GM18868 (cell line): Measurements from ENCODE around the gene MAN1C1.

Source experiments
- ATAC-seq: cut with Tn5 transposase; IDR thresholded peaks from one replicate; pipeline ENCODE4 v1.9.1; 2021; ENCODE audit warnings: mild to moderate bottlenecking, moderate library complexity; ENCODE audit not compliant: unreplicated experiment

Gene MAN1C1

DNA sequence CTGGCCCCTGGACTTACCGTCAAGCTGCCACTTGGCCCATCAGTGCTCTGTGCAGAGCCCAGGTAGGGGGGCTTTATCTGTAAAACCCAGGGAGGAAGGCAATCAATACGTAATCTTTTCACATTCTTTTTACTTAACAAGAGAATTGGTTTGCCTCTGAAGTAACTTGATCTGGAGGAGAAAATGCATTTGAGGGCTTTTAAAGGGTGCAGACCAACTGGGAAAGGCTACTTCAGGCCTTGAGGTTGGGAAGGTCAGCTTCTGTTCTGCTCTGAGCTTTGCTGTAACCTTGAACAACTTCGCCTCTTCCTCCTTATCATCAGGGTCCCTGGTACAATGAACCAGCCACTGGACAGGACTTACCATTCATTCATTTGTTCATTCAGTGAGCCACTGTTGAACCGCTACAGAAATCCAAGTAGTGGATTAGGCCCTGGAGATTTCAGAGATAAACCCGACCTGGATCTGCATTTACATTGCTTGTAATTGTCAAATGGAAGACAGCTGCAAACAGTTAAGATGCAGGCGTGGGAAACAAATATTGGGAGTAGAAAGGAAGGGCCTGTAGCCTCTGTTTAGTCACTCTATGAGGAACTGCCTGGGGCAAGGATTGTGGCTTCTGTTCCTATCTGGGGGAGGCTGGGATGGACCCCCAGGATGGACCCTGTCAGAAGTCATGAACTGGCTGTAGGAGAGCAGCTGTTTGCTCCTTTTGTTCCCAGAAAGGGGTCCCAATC, 90.9 kb downstream of the MAN1C1 start:
- ATAC-seq: no peak

DNA sequence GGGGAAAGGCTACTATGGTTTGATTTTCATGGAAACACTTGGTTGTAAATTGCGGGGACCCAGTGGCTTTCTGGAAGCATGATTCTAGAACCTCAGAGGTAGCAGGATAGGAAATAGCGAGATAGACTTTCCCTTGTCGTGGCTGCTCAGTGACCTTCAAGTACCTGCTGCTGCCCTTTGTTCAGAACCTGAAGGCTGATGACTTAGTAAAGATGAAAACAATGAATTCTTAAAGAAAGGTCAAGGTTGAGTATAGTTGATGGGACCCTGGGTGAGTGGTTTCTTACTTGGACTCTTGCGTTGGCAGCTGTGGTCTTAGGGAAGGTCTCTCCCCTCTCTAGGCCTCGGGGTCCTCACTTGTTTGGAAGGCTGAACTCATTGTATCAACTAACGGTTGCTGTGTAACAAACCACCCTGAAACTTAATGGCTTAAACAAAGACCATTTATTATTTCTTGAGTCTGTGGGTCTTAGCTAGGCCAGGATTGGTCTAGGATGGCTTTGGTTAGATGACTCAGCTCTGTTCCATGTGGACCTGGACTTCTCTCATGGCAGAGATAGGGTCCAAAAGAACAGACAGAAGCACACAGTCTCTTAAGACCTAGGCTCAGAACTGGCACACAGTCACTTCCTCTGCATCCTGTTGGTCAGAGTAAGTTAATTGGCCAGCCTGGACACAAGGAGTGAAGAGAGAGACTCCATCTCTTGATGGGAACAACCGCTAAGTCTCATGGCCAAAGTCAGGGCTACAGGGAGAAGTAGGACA, 94.2 kb downstream of the MAN1C1 start:
- no peak for ATAC-seq

DNA sequence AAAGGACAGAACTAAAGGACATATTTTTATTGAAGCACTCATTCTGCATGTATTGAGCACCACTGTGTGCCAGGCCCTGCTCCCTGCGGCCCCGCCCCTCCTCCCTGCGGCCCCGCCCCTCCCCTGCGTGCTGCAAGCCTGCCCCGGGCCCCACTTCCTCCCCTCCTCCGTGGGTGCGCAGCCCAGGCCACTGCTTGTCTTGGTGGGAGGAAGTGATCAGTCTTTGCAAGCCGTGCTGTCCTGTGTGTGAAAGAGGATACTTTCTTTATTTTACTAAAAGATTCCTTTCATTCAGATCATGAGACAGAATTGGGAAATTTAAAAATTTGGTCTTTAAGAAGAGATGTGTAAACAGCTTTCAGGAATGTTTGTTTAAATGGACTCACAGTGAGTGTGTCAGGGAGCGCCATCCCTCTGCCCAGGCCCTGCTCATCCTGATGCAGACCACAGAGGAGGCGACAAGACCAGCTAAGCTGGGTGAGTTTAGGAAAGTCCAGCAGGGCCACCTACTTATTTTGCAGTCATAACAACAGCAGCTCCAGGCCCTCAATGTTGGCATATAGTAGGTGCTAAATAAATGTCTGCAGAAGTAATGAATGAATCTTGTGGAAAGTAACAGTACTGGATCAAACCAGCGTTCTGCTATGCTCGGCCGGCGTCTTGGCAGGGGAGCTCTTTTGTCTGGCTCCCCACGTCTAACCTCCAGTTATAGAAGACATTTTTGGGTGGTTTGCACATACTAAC, 95.1 kb downstream of the MAN1C1 start:
- no peak for ATAC-seq

DNA sequence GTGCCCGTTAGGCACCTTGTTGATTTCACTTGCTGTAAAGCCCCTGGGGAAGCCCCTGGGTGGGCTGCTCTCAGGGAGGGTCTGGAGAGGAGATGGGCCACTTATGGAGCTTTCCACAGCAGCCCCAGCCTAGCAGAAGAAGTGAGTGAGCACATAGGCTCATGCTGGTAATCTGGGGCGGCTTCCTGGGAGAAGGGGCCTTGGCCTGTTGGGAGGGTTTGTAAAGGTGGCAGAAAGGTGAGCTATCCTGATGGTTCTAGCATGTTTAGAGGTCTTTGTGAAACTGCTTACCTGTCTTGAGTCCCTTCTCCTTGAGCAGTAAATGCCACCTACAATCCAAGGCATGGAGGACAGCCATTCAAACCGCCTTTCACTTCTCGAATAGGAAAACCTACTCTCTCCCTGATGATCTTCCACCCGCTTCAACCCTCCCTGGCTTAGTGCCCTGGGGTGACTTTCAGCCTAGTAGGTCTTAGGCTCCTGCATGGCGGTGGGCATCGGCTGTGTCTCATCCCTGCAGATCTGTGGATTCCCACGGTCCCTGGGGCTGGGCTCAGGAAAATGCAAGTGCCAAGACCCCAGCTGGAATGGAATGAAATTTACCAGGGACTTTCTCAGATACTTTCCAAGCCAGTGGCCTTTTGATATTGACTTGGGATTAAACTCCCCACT, 95.8 kb downstream of the MAN1C1 start:
- no peak for ATAC-seq

DNA sequence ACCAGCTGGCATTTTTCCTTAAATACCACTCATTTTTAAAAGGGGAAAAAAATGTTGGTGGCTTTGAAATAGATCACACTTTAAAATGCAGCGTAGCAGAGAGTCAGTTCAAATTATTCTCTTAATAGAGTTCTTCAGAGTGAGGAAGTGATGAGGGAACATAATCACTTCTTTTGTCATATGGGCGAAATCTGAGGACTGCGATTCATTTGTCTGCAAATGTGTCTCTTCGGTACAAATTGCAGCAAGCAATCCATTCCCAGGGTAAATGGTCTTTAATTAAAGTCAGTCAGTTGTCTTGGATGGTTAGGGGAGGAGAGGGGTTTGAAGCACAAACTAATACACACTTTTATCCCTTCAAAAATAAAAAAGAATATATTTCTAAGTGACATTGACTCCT, 97.4 kb downstream of the MAN1C1 start:
- no peak for ATAC-seq

DNA sequence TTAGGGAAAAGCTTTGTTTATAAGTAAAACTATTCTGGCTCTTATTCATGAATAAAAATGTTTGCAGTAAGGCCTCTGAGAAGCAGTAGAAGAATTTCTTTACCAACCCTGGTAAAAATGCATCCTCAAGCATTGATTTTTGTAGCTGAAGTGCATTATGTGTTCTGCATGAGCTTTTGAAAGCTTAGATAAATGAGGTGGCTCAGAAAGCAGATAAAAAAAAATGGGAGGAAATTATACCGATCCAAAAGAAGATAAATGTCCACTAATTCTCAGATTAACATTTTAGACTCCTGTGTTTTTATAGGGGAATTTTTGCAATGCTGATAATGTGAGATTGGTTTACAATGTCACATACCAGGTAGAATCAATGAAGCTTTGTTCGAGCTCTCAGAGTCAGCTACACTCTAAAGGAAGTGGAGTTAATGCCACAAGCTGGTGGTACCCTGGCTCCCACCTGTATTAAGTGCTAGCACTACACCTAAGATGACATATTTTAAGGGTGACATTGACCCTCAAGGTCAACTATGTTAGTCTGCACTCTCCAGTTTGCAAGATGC, 97.9 kb downstream of the MAN1C1 start:
- no peak for ATAC-seq

DNA sequence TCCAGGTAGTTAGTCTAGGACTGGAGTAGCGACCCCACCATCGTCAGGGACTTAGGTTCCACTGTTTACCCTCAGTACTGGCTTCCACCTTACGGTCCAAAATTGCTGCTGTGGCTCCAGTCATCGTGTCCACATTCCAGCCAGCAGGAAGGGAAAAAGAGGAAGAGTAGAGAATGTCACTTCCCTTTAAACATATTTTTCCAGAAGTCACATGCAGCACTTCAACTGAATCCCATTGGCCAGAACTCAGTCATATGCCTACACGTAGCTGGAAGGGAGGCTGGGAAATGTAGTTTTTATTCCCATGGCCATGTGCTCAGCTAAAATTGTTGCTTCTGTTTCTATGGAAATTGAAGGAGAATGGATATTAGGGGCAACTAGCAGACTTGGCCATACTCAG, 99.3 kb downstream of the MAN1C1 start:
- no peak for ATAC-seq

DNA sequence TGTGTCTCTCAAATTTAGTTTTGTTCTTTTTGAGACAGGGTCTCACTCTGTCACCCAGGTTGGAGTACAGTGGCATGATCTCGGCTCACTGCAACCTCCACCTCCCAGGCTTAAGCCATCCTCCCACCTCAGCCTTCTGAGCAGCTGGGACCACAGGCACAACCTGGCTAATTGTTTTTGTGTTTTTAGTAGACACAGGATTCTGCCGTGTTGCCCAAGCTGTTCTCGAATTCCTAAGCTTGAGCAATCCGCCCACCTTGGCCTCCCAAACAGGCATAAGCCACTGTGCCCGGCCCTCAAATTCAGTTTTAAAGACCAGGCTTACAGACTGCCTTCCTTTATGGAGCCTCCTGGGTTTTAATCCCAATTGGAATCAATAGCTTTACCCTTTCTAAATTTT, 99.7 kb downstream of the MAN1C1 start:
- no peak for ATAC-seq

DNA sequence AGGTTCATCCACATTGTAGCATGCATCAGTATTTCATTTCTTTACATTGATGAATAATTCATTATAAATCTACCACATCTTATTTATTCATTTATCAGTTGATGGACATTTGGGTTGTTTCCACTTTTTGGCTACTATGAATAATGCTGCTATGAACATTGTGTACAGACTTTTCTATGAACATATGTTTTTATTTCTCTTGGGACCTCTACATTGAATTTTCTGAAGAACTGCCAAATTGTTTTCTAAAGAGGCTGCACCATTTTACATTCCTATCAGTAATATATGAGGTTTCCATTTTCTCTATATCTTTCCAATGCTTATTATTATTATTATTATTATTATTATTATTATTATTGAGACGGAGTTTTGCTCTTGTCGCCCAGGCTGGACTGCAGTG, 102.1 kb downstream of the MAN1C1 start:
- no peak for ATAC-seq

DNA sequence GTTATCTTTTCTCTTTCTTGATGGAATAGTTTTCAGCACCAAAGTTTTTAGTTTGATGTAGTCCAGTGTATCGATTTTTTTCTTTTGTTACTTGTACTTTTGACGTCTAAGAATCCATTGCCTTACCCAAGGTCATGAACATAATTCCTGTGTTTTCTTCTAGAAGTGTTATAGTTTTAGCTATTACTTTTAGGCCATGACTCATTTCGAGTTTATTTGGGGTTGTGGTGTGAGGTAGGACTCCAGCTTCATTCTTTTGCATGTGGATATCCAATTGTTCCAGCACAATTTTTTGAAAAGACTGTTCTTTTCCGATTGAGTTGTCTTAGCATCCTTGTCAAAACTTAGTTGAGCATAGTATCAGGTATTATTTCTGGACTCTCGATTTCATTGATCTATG, 104.0 kb downstream of the MAN1C1 start:
- no peak for ATAC-seq

DNA sequence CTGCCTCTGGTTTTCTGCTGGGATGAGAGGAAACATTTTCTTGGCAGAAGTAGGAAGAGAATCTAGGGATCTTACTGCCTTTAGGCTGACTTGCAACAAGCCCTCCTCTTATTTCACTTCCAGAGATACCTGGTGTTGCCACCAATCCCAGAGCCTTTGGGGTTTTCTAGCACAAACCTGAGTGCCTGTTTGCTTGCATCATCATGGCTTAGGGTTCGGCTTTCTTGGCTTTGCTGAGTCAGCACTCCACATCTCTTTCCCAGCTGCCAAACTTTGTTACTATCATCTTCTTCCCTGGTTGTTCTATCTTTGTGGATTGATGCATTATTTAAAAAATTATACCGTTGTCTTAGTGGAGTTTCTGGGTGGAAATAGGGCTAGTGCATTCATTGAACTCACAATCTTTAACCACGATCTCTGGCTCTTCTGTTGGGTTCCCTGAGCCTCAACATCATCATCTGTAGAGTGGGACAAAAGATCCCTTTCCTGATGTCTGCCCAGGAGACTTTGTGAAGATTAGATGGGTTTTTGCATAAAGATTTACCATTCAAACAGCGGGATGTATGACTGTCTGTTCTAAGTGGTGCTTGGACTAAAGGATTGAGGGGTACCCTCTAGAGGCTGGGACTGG, 106.8 kb downstream of the MAN1C1 start:
- no peak for ATAC-seq

DNA sequence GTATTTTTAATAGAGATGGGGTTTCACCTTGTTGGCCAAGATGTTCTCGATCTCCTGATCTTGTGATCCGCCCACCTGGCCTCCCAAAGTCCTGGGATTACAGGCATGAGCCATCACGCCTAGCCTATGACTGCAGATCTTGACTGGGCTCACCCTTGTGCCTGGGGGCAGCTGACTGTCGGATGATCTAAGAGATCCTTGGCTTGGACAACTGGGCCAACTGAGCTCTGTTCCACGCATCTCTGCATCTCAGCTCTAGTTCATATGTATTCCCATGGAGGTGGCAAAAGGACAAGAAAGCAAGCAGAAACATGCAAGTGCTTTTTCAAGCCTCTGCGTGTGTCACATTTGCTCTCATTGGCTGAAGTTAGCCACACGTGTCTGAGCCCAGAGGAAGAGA, 107.6 kb downstream of the MAN1C1 start:
- no peak for ATAC-seq

DNA sequence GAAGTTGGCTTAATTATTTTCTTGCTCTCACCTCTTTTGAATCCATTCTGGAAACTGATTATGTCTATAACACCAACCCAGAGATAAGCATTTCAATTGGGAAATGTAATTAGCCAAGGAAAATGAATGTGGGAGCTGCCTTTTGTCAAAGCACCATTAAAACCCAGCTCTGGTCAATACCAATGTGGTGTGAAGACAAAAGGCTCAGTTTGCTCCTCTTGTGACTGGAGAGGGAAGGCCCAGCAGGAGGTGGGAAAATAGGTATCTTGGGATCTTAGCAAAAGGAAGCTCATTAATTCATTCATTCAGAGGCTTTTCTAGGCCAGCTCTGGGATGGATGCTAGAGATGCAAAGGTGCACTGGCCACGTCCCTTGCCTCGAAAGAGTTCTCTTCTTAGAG, 108.4 kb downstream of the MAN1C1 start:
- ATAC-seq: no peak

DNA sequence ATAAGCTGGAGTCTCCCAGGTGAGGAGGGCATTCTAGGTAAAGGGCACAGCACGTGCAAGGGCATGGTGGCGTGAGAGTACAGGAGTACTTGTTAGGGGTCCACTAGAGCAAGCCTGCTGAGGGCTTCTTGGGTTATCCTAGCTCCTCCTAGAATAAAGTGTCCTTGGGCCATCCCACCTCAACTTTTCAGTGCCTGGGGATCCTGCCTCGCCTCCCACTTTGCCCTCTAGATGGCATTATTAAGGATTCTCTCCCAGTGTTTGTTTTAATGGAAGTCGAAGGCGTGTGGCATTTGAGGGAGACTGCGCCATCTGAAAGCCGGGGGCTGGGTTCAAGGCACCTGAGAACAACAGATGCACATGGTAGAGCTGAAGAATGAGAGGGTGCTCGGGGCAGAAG, 108.9 kb downstream of the MAN1C1 start:
- ATAC-seq: no peak

DNA sequence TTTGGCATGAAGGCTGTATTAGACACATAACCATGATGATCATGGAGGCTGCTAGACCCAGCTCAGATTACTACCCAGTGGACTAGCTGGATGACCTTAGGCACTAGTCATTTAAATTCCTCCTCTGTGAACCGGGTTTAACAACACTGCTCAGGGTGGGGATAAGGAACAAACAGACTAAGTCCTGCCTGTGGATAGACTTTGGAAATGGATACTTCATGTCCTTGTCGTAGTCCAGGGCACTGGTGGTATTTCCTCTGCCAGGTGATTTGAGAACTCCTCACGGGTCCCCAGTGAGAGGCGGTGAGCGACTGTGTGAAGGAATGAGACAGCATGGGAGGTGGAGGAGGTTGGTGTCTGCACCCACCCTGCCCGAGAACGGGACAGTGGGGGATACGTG, 110.5 kb downstream of the MAN1C1 start:
- ATAC-seq: no peak

DNA sequence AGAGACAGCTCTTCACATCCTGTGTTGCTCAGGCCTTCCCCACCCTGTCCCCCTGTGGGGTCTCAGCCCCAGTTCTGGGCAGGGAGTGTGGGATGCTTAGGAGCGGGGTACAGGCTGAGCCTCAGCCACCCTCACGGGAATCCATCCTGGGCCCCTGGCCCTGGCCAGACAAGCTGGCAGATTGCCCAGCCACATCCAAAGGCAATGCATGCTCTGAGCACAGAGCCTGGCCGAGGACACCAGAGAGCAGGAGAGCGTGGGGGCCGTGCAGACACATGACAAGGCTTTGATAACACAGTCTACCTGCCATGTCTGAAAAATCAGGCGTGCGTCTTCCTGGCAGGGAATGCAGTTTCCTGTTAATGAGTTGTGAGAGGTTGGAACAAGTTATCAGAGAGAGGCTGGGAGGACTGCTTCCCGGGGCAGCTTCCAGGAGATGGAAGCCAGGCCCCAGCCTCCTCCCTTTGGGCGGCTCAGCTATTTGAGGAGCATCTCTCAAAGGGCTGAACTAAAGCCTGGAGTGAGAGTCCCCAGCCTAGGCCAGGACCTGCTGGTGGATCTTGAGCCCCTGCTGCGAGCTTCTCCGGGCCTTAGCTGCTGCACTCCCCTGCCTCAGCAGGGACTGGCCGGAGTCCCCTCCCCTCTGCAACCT, 111.2 kb downstream of the MAN1C1 start:
- ATAC-seq: no peak

DNA sequence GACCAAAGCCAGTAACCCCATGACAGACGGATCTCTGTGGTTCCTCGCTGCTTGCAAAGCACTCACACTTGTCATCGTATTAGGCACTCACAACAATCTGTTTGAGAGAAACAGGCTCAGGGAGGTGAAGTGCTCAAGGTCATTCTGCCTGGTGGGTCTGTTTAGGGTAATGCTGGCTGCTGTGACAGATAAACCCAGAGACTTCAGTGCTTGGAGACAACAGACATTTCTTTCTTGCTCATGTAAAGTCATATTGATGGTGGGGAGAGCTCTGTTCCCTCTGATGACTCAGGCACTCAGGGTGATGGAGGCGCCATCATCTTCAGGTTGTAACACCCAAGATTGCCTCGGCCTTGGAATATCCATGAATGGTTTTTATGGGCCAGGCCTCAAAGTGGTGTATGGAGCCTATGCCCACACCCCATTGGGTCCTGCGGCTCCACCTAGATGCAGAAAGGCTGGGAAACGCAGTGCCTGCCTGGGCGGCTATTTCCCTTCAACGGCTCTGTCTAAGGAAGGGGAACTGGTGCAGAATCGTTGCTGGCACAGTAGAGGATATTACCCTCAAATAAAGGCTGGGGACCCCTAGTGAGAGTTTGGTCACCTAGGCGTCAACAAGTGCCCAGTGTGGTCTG, 111.8 kb downstream of the MAN1C1 start:
- no peak for ATAC-seq

DNA sequence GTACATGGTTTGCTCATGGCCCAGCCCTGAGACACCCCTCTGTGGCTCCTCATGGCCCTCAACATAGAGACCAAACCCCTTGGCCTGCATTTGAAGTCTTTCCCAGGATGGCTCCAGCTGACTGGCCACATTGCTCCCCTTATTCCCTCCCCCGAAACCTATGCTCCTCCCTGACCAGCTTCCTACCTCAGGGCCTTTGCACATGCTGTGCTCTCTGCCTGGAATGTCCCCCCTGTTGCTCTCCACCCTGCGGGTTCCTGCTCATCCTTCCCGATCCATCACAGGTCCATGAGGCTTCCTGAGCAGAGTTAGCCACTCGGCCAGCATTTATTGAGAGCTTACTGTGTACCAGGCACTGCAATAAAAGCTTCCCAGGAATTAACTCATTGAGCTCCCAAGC, 112.5 kb downstream of the MAN1C1 start:
- ATAC-seq: no peak

DNA sequence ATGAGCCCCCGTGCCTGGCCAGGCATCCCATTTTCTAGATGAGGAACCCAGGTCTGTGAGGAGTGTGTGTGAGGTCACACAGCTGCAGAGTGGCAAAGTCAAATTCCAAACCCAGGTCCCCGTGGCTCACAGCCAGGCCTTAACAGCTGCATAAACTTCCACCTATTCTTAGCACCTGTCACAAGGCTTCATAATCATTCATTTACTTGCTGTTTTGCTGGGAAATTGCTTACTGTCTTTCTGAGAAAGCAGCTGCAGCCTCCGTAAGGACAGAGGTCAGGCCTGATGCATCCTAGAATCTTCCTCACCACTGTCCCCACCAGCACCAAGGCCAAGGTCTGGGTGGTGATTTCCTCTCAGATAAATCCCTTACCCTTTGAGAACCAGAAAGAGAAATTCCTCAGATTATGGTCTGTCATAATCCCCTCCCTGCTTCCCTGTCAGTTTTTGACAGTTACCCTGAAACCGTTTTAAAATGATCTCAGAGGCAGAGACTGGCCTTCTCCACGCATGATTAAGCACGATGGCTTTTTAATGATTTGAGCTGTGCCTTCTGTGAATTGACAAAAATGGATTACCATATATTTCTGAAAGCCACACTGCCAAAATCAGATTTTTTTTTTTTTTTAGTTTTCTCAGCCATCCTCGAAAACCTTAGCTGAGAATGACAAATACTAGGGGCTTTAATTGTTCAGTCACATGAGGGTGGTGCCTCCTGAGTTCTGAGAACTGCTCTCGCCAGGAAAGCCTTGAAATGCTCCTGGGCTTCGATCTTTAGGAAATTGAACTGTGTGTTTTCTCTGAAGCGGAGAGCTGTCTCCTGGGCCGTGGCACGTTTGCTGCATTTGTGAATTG, 113.4 kb downstream of the MAN1C1 start:
- no peak for ATAC-seq
